Activated naive CD8-positive, alpha-beta T cell (primary cell): ENCODE data around the gene CYS1.
A peak's percentile ranks its signal among the peaks of the same experiment; 100 is the strongest.

Experiments
- H3K27ac Mint-ChIP-seq: one replicate; pipeline ENCODE4 v1.8.0; 2021; ENCODE audit warnings: mixed read lengths
- H3K27me3 Mint-ChIP-seq: one replicate; pipeline ENCODE4 v1.8.0; 2021; ENCODE audit warnings: mixed read lengths
- H3K36me3 Mint-ChIP-seq: one replicate; pipeline ENCODE4 v1.8.0; 2021; ENCODE audit warnings: mixed read lengths
- H3K4me1 Mint-ChIP-seq: one replicate; pipeline ENCODE4 v1.8.0; 2021; ENCODE audit warnings: low read depth, mixed read lengths
- H3K4me3 Mint-ChIP-seq: one replicate; pipeline ENCODE4 v1.8.0; 2021; ENCODE audit warnings: mild to moderate bottlenecking, mixed read lengths
- H3K9me3 Mint-ChIP-seq: one replicate; pipeline ENCODE4 v1.8.0; 2021; ENCODE audit warnings: low read depth, mixed read lengths

Gene CYS1

GRCh38 chr2:10079870-10080535, at the start of gene CYS1:
Gene CYS1, minus strand, starts transcription at chr2:10080411. Its CDS starts 188 bp downstream, at chr2:10080223.
- no peaks in the 10 kb centered on the region for H3K9me3 Mint-ChIP-seq

GRCh38 chr2:10129490-10129889, 49.3 kb upstream of the CYS1 start:
- no peak overlapping the region for H3K27ac Mint-ChIP-seq
- no peaks in the 10 kb centered on the region for H3K9me3 Mint-ChIP-seq
- no peak overlapping the region for H3K4me3 Mint-ChIP-seq
- peaks cover 2% of the 10 kb centered on the region for H3K36me3 Mint-ChIP-seq
- peaks cover 2% of the 10 kb centered on the region for H3K4me1 Mint-ChIP-seq
- no peaks in the 10 kb centered on the region for H3K27me3 Mint-ChIP-seq

More at GRCh38 chr2:10079870-10080535, at the start of gene CYS1:
- H3K4me1 Mint-ChIP-seq = peaks cover 12% of the 10 kb centered on the region
- H3K27ac Mint-ChIP-seq = no peak within 1 kb of the TSS
- H3K36me3 Mint-ChIP-seq = no peaks in the 10 kb centered on the region
- peak within 1 kb of the TSS; percentile 79 for H3K4me3 Mint-ChIP-seq
- peaks cover 56% of the 10 kb centered on the region for H3K27me3 Mint-ChIP-seq

- no peaks in the 10 kb centered on the region for H3K9me3 Mint-ChIP-seq
- no peak overlapping the region for H3K4me3 Mint-ChIP-seq
- H3K36me3 Mint-ChIP-seq = peaks cover 2% of the 10 kb centered on the region
- peaks cover 10% of the 10 kb centered on the region for H3K4me1 Mint-ChIP-seq
- peak overlapping the region; percentile 25 for H3K27ac Mint-ChIP-seq
- H3K27me3 Mint-ChIP-seq = peaks cover 4% of the 10 kb centered on the region
These were observed 48.2 kb upstream of the CYS1 start for GRCh38 chr2:10128420-10128819.

GRCh38 chr2:10126632-10127026, 46.4 kb upstream of the CYS1 start:
- no peak overlapping the region for H3K4me3 Mint-ChIP-seq
- peaks cover 6% of the 10 kb centered on the region for H3K27me3 Mint-ChIP-seq
- no peak overlapping the region for H3K27ac Mint-ChIP-seq
- no peaks in the 10 kb centered on the region for H3K9me3 Mint-ChIP-seq
- H3K36me3 Mint-ChIP-seq = peaks cover 2% of the 10 kb centered on the region
- H3K4me1 Mint-ChIP-seq = peaks cover 17% of the 10 kb centered on the region

- H3K27ac Mint-ChIP-seq = no peak overlapping the region
- H3K9me3 Mint-ChIP-seq = no peaks in the 10 kb centered on the region
- H3K4me1 Mint-ChIP-seq = peaks cover 23% of the 10 kb centered on the region
- H3K27me3 Mint-ChIP-seq = peaks cover 6% of the 10 kb centered on the region
- H3K36me3 Mint-ChIP-seq = peaks cover 2% of the 10 kb centered on the region
- no peak overlapping the region for H3K4me3 Mint-ChIP-seq
These were observed 45.8 kb upstream of the CYS1 start for GRCh38 chr2:10125842-10126631.

GRCh38 chr2:10124538-10125045, 44.4 kb upstream of the CYS1 start:
- Mint-ChIP-seq H3K36me3 (peaks cover 2% of the 10 kb centered on the region), H3K27me3 (peaks cover 6% of the 10 kb centered on the region), H3K27ac (no peak overlapping the region), H3K9me3 (no peaks in the 10 kb centered on the region), H3K4me1 (peaks cover 31% of the 10 kb centered on the region), H3K4me3 (peak overlapping the region; percentile 86)

- Mint-ChIP-seq H3K36me3 (peaks cover 2% of the 10 kb centered on the region), H3K4me1 (peaks cover 31% of the 10 kb centered on the region), H3K9me3 (no peaks in the 10 kb centered on the region), H3K27me3 (peaks cover 6% of the 10 kb centered on the region), H3K4me3 (peak overlapping the region; percentile 86), H3K27ac (peak overlapping the region; percentile 86)
These were observed 43.1 kb upstream of the CYS1 start for GRCh38 chr2:10123281-10123680.

GRCh38 chr2:10122500-10123280, 42.5 kb upstream of the CYS1 start, which contains the start of gene RRM2:
Gene RRM2, plus strand, starts transcription at chr2:10122739. Its CDS starts 60 bp downstream, at chr2:10122799.
- no peaks in the 10 kb centered on the region for H3K9me3 Mint-ChIP-seq
- peak within 1 kb of the TSS; percentile 96 for H3K4me3 Mint-ChIP-seq
- H3K4me1 Mint-ChIP-seq = peaks cover 32% of the 10 kb centered on the region
- H3K27ac Mint-ChIP-seq = peak within 1 kb of the TSS; percentile 99
- no peaks in the 10 kb centered on the region for H3K36me3 Mint-ChIP-seq
- peaks cover 6% of the 10 kb centered on the region for H3K27me3 Mint-ChIP-seq

GRCh38 chr2:10120877-10121574, 40.8 kb upstream of the CYS1 start:
- peak overlapping the region; percentile 99 for H3K27ac Mint-ChIP-seq
- no peaks in the 10 kb centered on the region for H3K36me3 Mint-ChIP-seq
- H3K9me3 Mint-ChIP-seq = no peaks in the 10 kb centered on the region
- H3K4me3 Mint-ChIP-seq = peak overlapping the region; percentile 96
- H3K27me3 Mint-ChIP-seq = peaks cover 6% of the 10 kb centered on the region
- peaks cover 32% of the 10 kb centered on the region for H3K4me1 Mint-ChIP-seq

GRCh38 chr2:10120158-10120876, 40.1 kb upstream of the CYS1 start:
- Mint-ChIP-seq H3K27ac (peak overlapping the region; percentile 99), H3K4me3 (peak overlapping the region; percentile 96), H3K27me3 (peaks cover 6% of the 10 kb centered on the region), H3K4me1 (peaks cover 32% of the 10 kb centered on the region), H3K9me3 (no peaks in the 10 kb centered on the region), H3K36me3 (no peaks in the 10 kb centered on the region)

- peak overlapping the region; percentile 99 for H3K27ac Mint-ChIP-seq
- H3K4me1 Mint-ChIP-seq = peaks cover 32% of the 10 kb centered on the region
- no peaks in the 10 kb centered on the region for H3K36me3 Mint-ChIP-seq
These were observed 39.5 kb upstream of the CYS1 start for GRCh38 chr2:10119601-10120157.

GRCh38 chr2:10119027-10119325, 38.8 kb upstream of the CYS1 start:
- Mint-ChIP-seq H3K36me3 (no peaks in the 10 kb centered on the region), H3K4me3 (no peak overlapping the region), H3K27ac (no peak overlapping the region), H3K9me3 (no peaks in the 10 kb centered on the region), H3K4me1 (peaks cover 27% of the 10 kb centered on the region), H3K27me3 (peaks cover 6% of the 10 kb centered on the region)

More at GRCh38 chr2:10119601-10120157, 39.5 kb upstream of the CYS1 start:
- Mint-ChIP-seq H3K4me3 (peak overlapping the region; percentile 96), H3K27me3 (peaks cover 6% of the 10 kb centered on the region), H3K9me3 (no peaks in the 10 kb centered on the region)

GRCh38 chr2:10109311-10109710, 29.1 kb upstream of the CYS1 start:
- H3K36me3 Mint-ChIP-seq = peaks cover 6% of the 10 kb centered on the region
- H3K4me3 Mint-ChIP-seq = no peak overlapping the region
- H3K4me1 Mint-ChIP-seq = no peaks in the 10 kb centered on the region
- no peak overlapping the region for H3K27ac Mint-ChIP-seq
- H3K9me3 Mint-ChIP-seq = peaks cover 7% of the 10 kb centered on the region
- no peaks in the 10 kb centered on the region for H3K27me3 Mint-ChIP-seq
